Neural cell (in vitro differentiated cells): ENCODE data around the gene ARID1B. TPM values are rescaled to one million over a fixed set of nuclear protein-coding genes. Genes with fewer than 3 reads are reported as not detected.

Experiments
- H2AFZ ChIP-seq: fragments of 200-600, 300-800 bp; sonication (generic), shearing (Covaris generic); 2 replicates; pipeline ENCODE4 v1.6.0; 2014; ENCODE audit warnings: low read depth, mild to moderate bottlenecking, antibody characterized with exemption, low read length, moderate library complexity
- H3F3A ChIP-seq: fragments of 200-600 bp; shearing (Covaris generic); 2 replicates; pipeline ENCODE4 v1.6.1; 2016; ENCODE audit warnings: mild to moderate bottlenecking, moderate library complexity, mixed read lengths, antibody characterized with exemption, low read length; ENCODE audit not compliant: insufficient read depth, poor library complexity, severe bottlenecking
- H3K27ac ChIP-seq: fragments of 200-600, 300-800 bp; sonication (generic), shearing (Covaris generic); 2 replicates; pipeline ENCODE4 v1.5.1; 2014; ENCODE audit warnings: mild to moderate bottlenecking, low read length, moderate library complexity
- H3K27me3 ChIP-seq: fragments of 300-800, 200-600 bp; sonication (generic), shearing (Covaris generic); 2 replicates; pipeline ENCODE4 v1.6.0; 2014; ENCODE audit warnings: mild to moderate bottlenecking, low read depth, low read length, moderate library complexity; ENCODE audit not compliant: insufficient read depth
- H3K36me3 ChIP-seq: fragments of 300-800, 200-600 bp; sonication (generic), shearing (Covaris generic); 2 replicates; pipeline ENCODE4 v1.5.1; 2014; ENCODE audit warnings: mild to moderate bottlenecking, antibody characterized with exemption, low read length, moderate library complexity; ENCODE audit not compliant: insufficient read depth
- H3K4me2 ChIP-seq: fragments of 300-800, 200-600 bp; sonication (generic), shearing (Covaris generic); 2 replicates; pipeline ENCODE4 v1.6.0; 2014; ENCODE audit warnings: mild to moderate bottlenecking, low read length
- H3K4me3 ChIP-seq: fragments of 300-800, 200-600 bp; sonication (generic), shearing (Covaris generic); 2 replicates; pipeline ENCODE4 v1.5.1; 2014; ENCODE audit warnings: mild to moderate bottlenecking, low read length, moderate library complexity
- H3K79me2 ChIP-seq: fragments of 200-600 bp; shearing (Covaris generic); replicated peaks from 2 replicates; pipeline ENCODE4 v1.6.0; 2014; ENCODE audit warnings: mild to moderate bottlenecking, low read length, moderate library complexity; ENCODE audit not compliant: insufficient read depth
- H3K9ac ChIP-seq: fragments of 300-800, 200-600 bp; sonication (generic), shearing (Covaris generic); 2 replicates; pipeline ENCODE4 v1.6.1; 2016; ENCODE audit warnings: mild to moderate bottlenecking, low read length, mixed read lengths
- H3K9me2 ChIP-seq: fragments of 200-600 bp; shearing (Covaris generic); 2 replicates; pipeline ENCODE4 v1.6.1; 2016; ENCODE audit warnings: mild to moderate bottlenecking, low read length, mixed read lengths; ENCODE audit not compliant: insufficient read depth
- H3K9me3 ChIP-seq: fragments of 200-600, 300-800 bp; sonication (generic), shearing (Covaris generic); 2 replicates; pipeline ENCODE4 v1.6.1; 2016; ENCODE audit warnings: mild to moderate bottlenecking, mixed run types, low read length, moderate library complexity, mixed read lengths
- H4K20me1 ChIP-seq: fragments of 200-600 bp; shearing (Covaris generic); 2 replicates; pipeline ENCODE4 v1.6.1; 2016; ENCODE audit warnings: mild to moderate bottlenecking, mixed run types; ENCODE audit not compliant: insufficient read depth
- EP300 ChIP-seq: fragments of 450-650 bp; conservative IDR thresholded peaks from 2 replicates; pipeline ENCODE4 v1.6.1; 2014; ENCODE audit warnings: antibody characterized with exemption, mild to moderate bottlenecking, moderate library complexity; ENCODE audit not compliant: poor library complexity, severe bottlenecking
- EZH2 ChIP-seq: fragments of 200-600, 300-800 bp; shearing (Covaris generic), sonication (generic); IDR thresholded peaks from 2 replicates; pipeline ENCODE4 v1.6.1; 2014; ENCODE audit warnings: antibody characterized with exemption, low read length, borderline replicate concordance, mild to moderate bottlenecking; ENCODE audit not compliant: insufficient read depth, poor library complexity, severe bottlenecking
- MXI1 ChIP-seq: fragments of 450-650 bp; conservative IDR thresholded peaks from 2 replicates; pipeline ENCODE4 v1.6.1; 2014; ENCODE audit warnings: antibody characterized with exemption, mild to moderate bottlenecking; ENCODE audit not compliant: poor library complexity, severe bottlenecking
- POLR2AphosphoS5 ChIP-seq: IDR thresholded peaks from 2 replicates; pipeline ENCODE4 v1.6.1; 2012
- RAD21 ChIP-seq: fragments of 450-650 bp; conservative IDR thresholded peaks from 2 replicates; pipeline ENCODE4 v1.6.1; 2014; ENCODE audit warnings: antibody characterized with exemption, mild to moderate bottlenecking, moderate library complexity
- SMC3 ChIP-seq: fragments of 450-650 bp; conservative IDR thresholded peaks from 2 replicates; pipeline ENCODE4 v1.6.1; 2014; ENCODE audit warnings: antibody characterized with exemption, mild to moderate bottlenecking, moderate library complexity; ENCODE audit not compliant: poor library complexity
- TAF1 ChIP-seq: IDR thresholded peaks from 2 replicates; pipeline ENCODE4 v1.6.1; 2012; ENCODE audit warnings: low read depth
- polyA plus RNA-seq: library from polyadenylated mRNA; depleted of rRNA; stranded (reverse); fragments of >200 nt; gene quantifications from 2 replicates; pipeline ENCODE4 v1.2.3, GENCODE V29; 2014
- TF ChIP-seq, protein P1 (sequence below): IDR thresholded peaks from 2 replicates; pipeline ENCODE4 v1.6.1; 2012; ENCODE audit warnings: borderline replicate concordance
- TF ChIP-seq, protein P2 (sequence below): fragments of 450-650 bp; IDR thresholded peaks from 2 replicates; pipeline ENCODE4 v1.5.1; 2014; ENCODE audit warnings: antibody characterized with exemption, mild to moderate bottlenecking, moderate library complexity; ENCODE audit not compliant: poor library complexity, severe bottlenecking

The ARID1B gene
- polyA plus RNA-seq, 1 donor from 2014 or later: 35.0 TPM

DNA sequence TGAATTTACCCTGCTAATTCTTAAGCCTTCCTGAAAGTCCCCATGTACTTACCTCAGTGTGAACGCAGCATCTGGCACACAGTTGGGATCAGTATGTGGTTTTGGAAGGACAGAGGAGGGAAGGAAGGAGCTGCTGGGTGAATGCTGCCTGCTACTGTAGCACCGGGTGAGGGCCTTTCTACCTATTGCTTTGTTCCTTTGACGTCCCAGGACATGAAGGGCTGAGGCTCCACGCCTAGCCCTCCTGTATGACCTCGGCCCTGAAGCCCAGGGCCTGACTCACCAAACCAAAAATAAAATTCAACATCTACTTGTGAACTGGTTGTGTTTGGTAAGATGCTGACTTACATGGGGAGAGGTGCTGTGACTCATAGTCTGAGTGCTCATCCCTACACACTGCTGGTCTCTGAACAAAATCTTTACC, 51.1 kb downstream of the ARID1B start:
- no peak overlapping the region for H2AFZ ChIP-seq
- H3F3A ChIP-seq: no peaks in the 10 kb centered on the region
- no peaks in the 10 kb centered on the region for H3K27me3 ChIP-seq
- TF ChIP-seq RAD21 (no peak), POLR2AphosphoS5 (no peak), SMC3 (no peak), MXI1 (no peak), TAF1 (no peak), EZH2 (no peak), EP300 (no peak)
- TF ChIP-seq, protein P1, sequence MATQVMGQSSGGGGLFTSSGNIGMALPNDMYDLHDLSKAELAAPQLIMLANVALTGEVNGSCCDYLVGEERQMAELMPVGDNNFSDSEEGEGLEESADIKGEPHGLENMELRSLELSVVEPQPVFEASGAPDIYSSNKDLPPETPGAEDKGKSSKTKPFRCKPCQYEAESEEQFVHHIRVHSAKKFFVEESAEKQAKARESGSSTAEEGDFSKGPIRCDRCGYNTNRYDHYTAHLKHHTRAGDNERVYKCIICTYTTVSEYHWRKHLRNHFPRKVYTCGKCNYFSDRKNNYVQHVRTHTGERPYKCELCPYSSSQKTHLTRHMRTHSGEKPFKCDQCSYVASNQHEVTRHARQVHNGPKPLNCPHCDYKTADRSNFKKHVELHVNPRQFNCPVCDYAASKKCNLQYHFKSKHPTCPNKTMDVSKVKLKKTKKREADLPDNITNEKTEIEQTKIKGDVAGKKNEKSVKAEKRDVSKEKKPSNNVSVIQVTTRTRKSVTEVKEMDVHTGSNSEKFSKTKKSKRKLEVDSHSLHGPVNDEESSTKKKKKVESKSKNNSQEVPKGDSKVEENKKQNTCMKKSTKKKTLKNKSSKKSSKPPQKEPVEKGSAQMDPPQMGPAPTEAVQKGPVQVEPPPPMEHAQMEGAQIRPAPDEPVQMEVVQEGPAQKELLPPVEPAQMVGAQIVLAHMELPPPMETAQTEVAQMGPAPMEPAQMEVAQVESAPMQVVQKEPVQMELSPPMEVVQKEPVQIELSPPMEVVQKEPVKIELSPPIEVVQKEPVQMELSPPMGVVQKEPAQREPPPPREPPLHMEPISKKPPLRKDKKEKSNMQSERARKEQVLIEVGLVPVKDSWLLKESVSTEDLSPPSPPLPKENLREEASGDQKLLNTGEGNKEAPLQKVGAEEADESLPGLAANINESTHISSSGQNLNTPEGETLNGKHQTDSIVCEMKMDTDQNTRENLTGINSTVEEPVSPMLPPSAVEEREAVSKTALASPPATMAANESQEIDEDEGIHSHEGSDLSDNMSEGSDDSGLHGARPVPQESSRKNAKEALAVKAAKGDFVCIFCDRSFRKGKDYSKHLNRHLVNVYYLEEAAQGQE: no peak
- TF ChIP-seq, protein P2, sequence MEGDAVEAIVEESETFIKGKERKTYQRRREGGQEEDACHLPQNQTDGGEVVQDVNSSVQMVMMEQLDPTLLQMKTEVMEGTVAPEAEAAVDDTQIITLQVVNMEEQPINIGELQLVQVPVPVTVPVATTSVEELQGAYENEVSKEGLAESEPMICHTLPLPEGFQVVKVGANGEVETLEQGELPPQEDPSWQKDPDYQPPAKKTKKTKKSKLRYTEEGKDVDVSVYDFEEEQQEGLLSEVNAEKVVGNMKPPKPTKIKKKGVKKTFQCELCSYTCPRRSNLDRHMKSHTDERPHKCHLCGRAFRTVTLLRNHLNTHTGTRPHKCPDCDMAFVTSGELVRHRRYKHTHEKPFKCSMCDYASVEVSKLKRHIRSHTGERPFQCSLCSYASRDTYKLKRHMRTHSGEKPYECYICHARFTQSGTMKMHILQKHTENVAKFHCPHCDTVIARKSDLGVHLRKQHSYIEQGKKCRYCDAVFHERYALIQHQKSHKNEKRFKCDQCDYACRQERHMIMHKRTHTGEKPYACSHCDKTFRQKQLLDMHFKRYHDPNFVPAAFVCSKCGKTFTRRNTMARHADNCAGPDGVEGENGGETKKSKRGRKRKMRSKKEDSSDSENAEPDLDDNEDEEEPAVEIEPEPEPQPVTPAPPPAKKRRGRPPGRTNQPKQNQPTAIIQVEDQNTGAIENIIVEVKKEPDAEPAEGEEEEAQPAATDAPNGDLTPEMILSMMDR: no peak
- H4K20me1 ChIP-seq: peaks cover 13% of the 10 kb centered on the region
- no peaks in the 10 kb centered on the region for H3K9me2 ChIP-seq
- H3K9me3 ChIP-seq: no peaks in the 10 kb centered on the region
- H3K4me2 ChIP-seq: no peak overlapping the region
- no peak overlapping the region for H3K27ac ChIP-seq
- H3K4me3 ChIP-seq: no peak overlapping the region
- no peak overlapping the region for H3K9ac ChIP-seq
- peaks cover 7% of the 10 kb centered on the region for H3K36me3 ChIP-seq
- H3K79me2 ChIP-seq: peaks cover 54% of the 10 kb centered on the region

DNA sequence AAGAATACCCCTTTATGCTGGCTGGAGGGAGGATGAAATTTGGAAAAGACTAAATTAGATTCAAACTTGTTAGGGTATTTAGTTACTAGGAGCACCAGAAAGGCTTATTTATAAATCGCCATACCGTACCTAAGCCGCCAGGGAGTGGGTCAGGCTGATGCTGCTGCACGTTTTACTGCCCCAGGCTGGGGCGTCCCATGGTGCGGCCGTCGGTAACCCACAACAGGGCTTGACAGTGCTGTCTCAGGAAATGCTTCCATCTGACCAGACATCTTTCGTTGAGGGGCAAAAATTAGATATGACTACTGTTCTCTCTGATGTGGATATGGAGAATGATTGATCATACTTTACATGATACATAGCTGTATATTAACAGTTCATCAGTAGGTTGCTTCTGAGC, 52.9 kb downstream of the ARID1B start:
- Histone ChIP-seq H4K20me1 (peaks cover 13% of the 10 kb centered on the region), H3K9me2 (no peaks in the 10 kb centered on the region), H3K9me3 (no peaks in the 10 kb centered on the region), H3K4me2 (no peak overlapping the region), H3K27ac (no peak overlapping the region), H3K36me3 (peaks cover 7% of the 10 kb centered on the region), H3K9ac (no peak overlapping the region), H2AFZ (no peak overlapping the region), H3K4me3 (no peak overlapping the region), H3F3A (no peaks in the 10 kb centered on the region), H3K79me2 (peaks cover 61% of the 10 kb centered on the region), H3K27me3 (no peaks in the 10 kb centered on the region)
- TF ChIP-seq MXI1 (no peak), EP300 (no peak), POLR2AphosphoS5 (no peak), EZH2 (no peak), TAF1 (no peak), RAD21 (no peak), SMC3 (no peak)
- TF ChIP-seq, protein P2: no peak
- TF ChIP-seq, protein P1: no peak
